IPS-18c (cell line): ENCODE results near the gene CDC27.
"Not testable (repeated sequence)": the region's sequence is repeated elsewhere in the genome, so short reads cannot be mapped to it uniquely, and the experiment has no call there.

Experiments
- H3K4me3 ChIP-seq: 2 replicates; pipeline ENCODE4 v1.7.0; 2013; ENCODE audit warnings: low read depth, mild to moderate bottlenecking, low read length, moderate library complexity; ENCODE audit not compliant: insufficient read depth
- H3K9me3 ChIP-seq: one replicate; pipeline ENCODE4 v1.6.1; 2013; ENCODE audit warnings: mild to moderate bottlenecking, low read length, moderate library complexity; ENCODE audit not compliant: control insufficient read depth, insufficient read depth

CDC27 gene

GRCh38 chr17:47222047-47222446, 33.0 kb upstream of the CDC27 start:
- Histone ChIP-seq H3K4me3 (no peak overlapping the region), H3K9me3 (no peaks in the 10 kb centered on the region)

GRCh38 chr17:47221154-47221553, 32.1 kb upstream of the CDC27 start:
- Histone ChIP-seq H3K4me3 (no peak overlapping the region), H3K9me3 (no peaks in the 10 kb centered on the region)

- Histone ChIP-seq H3K4me3 (no peak overlapping the region), H3K9me3 (no peaks in the 10 kb centered on the region)
Observed at GRCh38 chr17:47220531-47220999, 31.5 kb upstream of the CDC27 start.

- H3K9me3 ChIP-seq = no peaks in the 10 kb centered on the region
- H3K4me3 ChIP-seq = no peak overlapping the region; the same call in 1 of the 2 replicates
Observed at GRCh38 chr17:47219621-47220475, 30.8 kb upstream of the CDC27 start.

GRCh38 chr17:47218896-47219430, 29.9 kb upstream of the CDC27 start:
- H3K9me3 ChIP-seq = no peaks in the 10 kb centered on the region
- H3K4me3 ChIP-seq = no peak overlapping the region

GRCh38 chr17:47217279-47217678, 28.2 kb upstream of the CDC27 start:
- H3K9me3 ChIP-seq, H3K4me3 ChIP-seq: not testable (repeated sequence)

GRCh38 chr17:47216821-47217220, 27.7 kb upstream of the CDC27 start:
- not testable (repeated sequence) for H3K4me3 ChIP-seq

GRCh38 chr17:47214931-47215330, 25.8 kb upstream of the CDC27 start:
- Histone ChIP-seq H3K9me3 (no peaks in the 10 kb centered on the region), H3K4me3 (no peak overlapping the region)

More at GRCh38 chr17:47216821-47217220, 27.7 kb upstream of the CDC27 start:
- not testable (repeated sequence) for H3K9me3 ChIP-seq

GRCh38 chr17:47213540-47213939, 24.4 kb upstream of the CDC27 start:
- Histone ChIP-seq H3K9me3 (no peaks in the 10 kb centered on the region), H3K4me3 (no peak overlapping the region)

GRCh38 chr17:47212458-47212857, 23.4 kb upstream of the CDC27 start:
- Histone ChIP-seq H3K9me3 (no peaks in the 10 kb centered on the region), H3K4me3 (no peak overlapping the region)

GRCh38 chr17:47210779-47211178, 21.7 kb upstream of the CDC27 start:
- no peaks in the 10 kb centered on the region for H3K9me3 ChIP-seq

GRCh38 chr17:47210105-47210504, 21.0 kb upstream of the CDC27 start:
- no peak overlapping the region for H3K4me3 ChIP-seq
- H3K9me3 ChIP-seq = no peaks in the 10 kb centered on the region

More at GRCh38 chr17:47210779-47211178, 21.7 kb upstream of the CDC27 start:
- H3K4me3 ChIP-seq = no peak overlapping the region

- H3K4me3 ChIP-seq = no peak overlapping the region
Observed at GRCh38 chr17:47209499-47209898, 20.4 kb upstream of the CDC27 start.

GRCh38 chr17:47208744-47209488, 19.8 kb upstream of the CDC27 start, which contains the start of gene MYL4:
Gene MYL4, plus strand, starts transcription at chr17:47209348. Its CDS starts 75 bp downstream, at chr17:47209423.
- H3K4me3 ChIP-seq = no peak within 1 kb of the TSS
- H3K9me3 ChIP-seq = no peaks in the 10 kb centered on the region

More at GRCh38 chr17:47209499-47209898, 20.4 kb upstream of the CDC27 start:
- H3K9me3 ChIP-seq = no peaks in the 10 kb centered on the region

GRCh38 chr17:47207143-47208067, 18.3 kb upstream of the CDC27 start:
- no peak overlapping the region for H3K4me3 ChIP-seq
- no peaks in the 10 kb centered on the region for H3K9me3 ChIP-seq

GRCh38 chr17:47205419-47205963, 16.4 kb upstream of the CDC27 start:
- no peaks in the 10 kb centered on the region for H3K9me3 ChIP-seq
- H3K4me3 ChIP-seq = no peak overlapping the region
